Measurements from ENCODE around the gene MTHFD1L.

The MTHFD1L gene

DNA sequence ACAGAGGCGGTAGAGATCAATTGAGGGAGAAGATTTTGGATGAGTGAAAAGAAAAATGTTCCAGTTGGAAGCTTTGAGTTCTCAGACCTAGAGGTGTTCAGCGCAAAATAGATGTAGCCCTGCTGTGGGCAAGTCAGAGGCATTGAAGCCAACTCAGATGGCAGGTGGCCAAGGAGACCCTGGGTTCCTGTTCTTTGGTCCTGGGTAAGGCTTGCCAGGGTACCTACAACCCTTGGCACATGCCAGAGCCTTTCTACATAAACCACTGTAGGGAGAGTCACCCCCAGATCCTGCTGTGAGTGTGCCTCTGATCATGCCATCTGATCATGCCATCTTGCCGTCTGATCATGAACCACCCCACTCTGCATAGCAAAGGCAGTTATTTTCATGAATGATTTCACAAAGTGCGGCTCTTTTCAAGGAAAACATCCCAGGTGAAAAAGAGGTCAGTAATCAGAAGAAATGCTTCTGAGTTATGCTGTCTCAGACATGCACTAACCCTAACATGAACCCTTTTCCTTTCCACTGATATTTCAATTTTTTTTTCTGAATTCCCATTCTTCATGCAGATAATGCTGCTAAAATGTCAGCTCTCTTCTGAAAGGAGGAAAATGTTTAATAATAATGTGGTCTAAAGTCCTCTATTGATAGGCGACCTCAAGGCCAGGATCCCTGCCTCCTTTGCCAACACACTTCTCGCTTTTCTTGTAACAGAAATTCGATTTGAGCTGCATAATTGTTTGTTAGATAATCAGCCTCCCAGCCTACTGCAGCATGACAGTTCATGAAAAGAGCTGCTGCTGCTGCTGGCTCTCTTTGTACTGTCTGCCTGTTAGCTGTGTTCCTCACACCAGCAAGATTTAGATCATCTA, 153.6 kb downstream of the MTHFD1L start:
- no peak for TF ChIP-seq ZFP30 (CRISPR knock-in tag; IDR thresholded peaks at IDR 0.05)
- TF ChIP-seq TOX (CRISPR knock-in tag; IDR thresholded peaks at IDR 0.05; ENCODE audit: borderline replicate concordance), result no peak
- TF ChIP-seq RARB (CRISPR knock-in tag; IDR thresholded peaks at IDR 0.05), result no peak
- ATAC-seq, result no peak

- ATAC-seq, result no peak
- TF ChIP-seq CSDC2 (CRISPR knock-in tag; IDR thresholded peaks at IDR 0.05) (no peak), POU6F1 (CRISPR knock-in tag; IDR thresholded peaks at IDR 0.05; ENCODE audit: borderline replicate concordance, low read depth) (no peak), SNAI2 (CRISPR knock-in tag; IDR thresholded peaks at IDR 0.05) (no peak), CSRNP3 (CRISPR knock-in tag; IDR thresholded peaks at IDR 0.05) (no peak), BACH2 (CRISPR knock-in tag; IDR thresholded peaks at IDR 0.05; ENCODE audit: borderline replicate concordance) (no peak), ESRRG (CRISPR knock-in tag; IDR thresholded peaks at IDR 0.05) (no peak), GLIS3 (CRISPR knock-in tag; IDR thresholded peaks at IDR 0.05) (no peak), TCF4 (CRISPR knock-in tag; IDR thresholded peaks at IDR 0.05; ENCODE audit: borderline replicate concordance) (no peak), ISL1 (CRISPR knock-in tag; IDR thresholded peaks at IDR 0.05) (no peak), ZFP30 (CRISPR knock-in tag; IDR thresholded peaks at IDR 0.05) (no peak), ZNF565 (CRISPR knock-in tag; conservative IDR thresholded peaks at IDR 0.05; ENCODE audit: low read depth) (no peak), ZC3H10 (CRISPR knock-in tag; IDR thresholded peaks at IDR 0.05) (no peak), ZFP3 (CRISPR knock-in tag; IDR thresholded peaks at IDR 0.05) (no peak), PPARA (CRISPR knock-in tag; IDR thresholded peaks at IDR 0.05; ENCODE audit: borderline replicate concordance) (no peak), RARB (CRISPR knock-in tag; IDR thresholded peaks at IDR 0.05) (no peak), TSHZ2 (CRISPR knock-in tag; IDR thresholded peaks at IDR 0.05) (no peak)
Observed at GRCh38 chr6:151021896-151022295, 156.4 kb downstream of the MTHFD1L start.

DNA sequence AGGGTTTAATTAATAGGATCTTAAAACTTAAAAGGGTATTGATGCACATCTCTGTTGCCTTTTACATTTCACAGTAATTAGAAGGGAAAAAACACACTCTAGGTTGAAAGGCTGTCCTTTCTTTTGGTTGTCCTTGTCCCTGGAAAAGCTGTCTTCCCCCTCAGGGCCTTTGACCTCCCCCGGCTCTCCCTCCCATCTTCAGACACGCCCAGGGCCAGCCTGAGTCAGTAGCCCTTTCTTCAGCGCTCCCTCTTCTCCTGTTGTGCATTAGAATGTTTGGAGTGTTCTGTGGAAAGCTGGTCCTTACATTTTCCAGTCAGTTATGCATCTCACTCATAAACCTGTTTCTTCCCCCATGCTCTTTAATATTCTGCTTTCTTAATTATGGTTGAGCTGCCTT, 157.0 kb downstream of the MTHFD1L start:
- ATAC-seq, result no peak
- TF ChIP-seq POU6F1 (CRISPR knock-in tag; IDR thresholded peaks at IDR 0.05; ENCODE audit: borderline replicate concordance, low read depth) (no peak), ZFP3 (CRISPR knock-in tag; IDR thresholded peaks at IDR 0.05) (no peak), TOX (CRISPR knock-in tag; IDR thresholded peaks at IDR 0.05; ENCODE audit: borderline replicate concordance) (no peak), SNAI2 (CRISPR knock-in tag; IDR thresholded peaks at IDR 0.05) (no peak), OSR1 (CRISPR knock-in tag; IDR thresholded peaks at IDR 0.05) (no peak), TSHZ2 (CRISPR knock-in tag; IDR thresholded peaks at IDR 0.05) (no peak), ESRRG (CRISPR knock-in tag; IDR thresholded peaks at IDR 0.05) (no peak), BACH2 (CRISPR knock-in tag; IDR thresholded peaks at IDR 0.05; ENCODE audit: borderline replicate concordance) (no peak), ISL1 (CRISPR knock-in tag; IDR thresholded peaks at IDR 0.05) (no peak), ZNF565 (CRISPR knock-in tag; conservative IDR thresholded peaks at IDR 0.05; ENCODE audit: low read depth) (no peak), TCF4 (CRISPR knock-in tag; IDR thresholded peaks at IDR 0.05; ENCODE audit: borderline replicate concordance) (no peak), PATZ1 (CRISPR knock-in tag; IDR thresholded peaks at IDR 0.05; ENCODE audit: borderline replicate concordance) (no peak), ZC3H10 (CRISPR knock-in tag; IDR thresholded peaks at IDR 0.05) (no peak), ZNF70 (CRISPR knock-in tag; IDR thresholded peaks at IDR 0.05) (no peak), CSRNP3 (CRISPR knock-in tag; IDR thresholded peaks at IDR 0.05) (no peak), GLIS3 (CRISPR knock-in tag; IDR thresholded peaks at IDR 0.05) (no peak), CSDC2 (CRISPR knock-in tag; IDR thresholded peaks at IDR 0.05) (no peak), RARB (CRISPR knock-in tag; IDR thresholded peaks at IDR 0.05) (no peak), ZFP30 (CRISPR knock-in tag; IDR thresholded peaks at IDR 0.05) (no peak), PPARA (CRISPR knock-in tag; IDR thresholded peaks at IDR 0.05; ENCODE audit: borderline replicate concordance) (no peak)

Measured in SK-N-SH treated with all-trans-retinoic acid at 6 μM for 48 hours (cell line).